Glutamatergic neuron (in vitro differentiated cells): ENCODE data around the gene KHDC1. TPM values are rescaled to one million over a fixed set of nuclear protein-coding genes. Genes with fewer than 3 reads are reported as not detected.
"Not testable (repeated sequence)": the region's sequence is repeated elsewhere in the genome, so short reads cannot be mapped to it uniquely, and the experiment has no call there.

Experiments
- DNase-seq: peaks from one replicate; pipeline ENCODE4 v3.0.0; 2022
- H3K27ac Mint-ChIP-seq: one replicate; pipeline ENCODE4 v1.8.0; 2020; ENCODE audit warnings: mild to moderate bottlenecking, mixed read lengths, inconsistent platforms; ENCODE audit not compliant: unreplicated experiment
- H3K27me3 Mint-ChIP-seq: one replicate; pipeline ENCODE4 v1.8.0; 2020; ENCODE audit warnings: mild to moderate bottlenecking, moderate library complexity, mixed read lengths, inconsistent platforms; ENCODE audit not compliant: unreplicated experiment
- H3K36me3 Mint-ChIP-seq: one replicate; pipeline ENCODE4 v1.8.0; 2020; ENCODE audit warnings: mild to moderate bottlenecking, mixed read lengths, inconsistent platforms; ENCODE audit not compliant: unreplicated experiment
- H3K4me1 Mint-ChIP-seq: one replicate; pipeline ENCODE4 v1.8.0; 2020; ENCODE audit warnings: mild to moderate bottlenecking, low read depth, mixed read lengths, inconsistent platforms; ENCODE audit not compliant: unreplicated experiment
- H3K4me3 Mint-ChIP-seq: one replicate; pipeline ENCODE4 v1.8.0; 2020; ENCODE audit warnings: mild to moderate bottlenecking, mixed read lengths, inconsistent platforms; ENCODE audit not compliant: unreplicated experiment
- H3K9me3 Mint-ChIP-seq: one replicate; pipeline ENCODE4 v1.8.0; 2020; ENCODE audit warnings: mild to moderate bottlenecking, moderate library complexity, mixed read lengths, inconsistent platforms; ENCODE audit not compliant: unreplicated experiment
- CTCF ChIP-seq: fragments of 200-600 bp; sonication (generic); IDR thresholded peaks from one replicate; pipeline ENCODE4 v1.5.0; 2021; ENCODE audit not compliant: partially characterized antibody, unreplicated experiment
- total RNA-seq: library from RNA; stranded (reverse); fragmentation: NEBNext Ultra II Directional; extraction: Animal tissue kit (Norgen Biotek cat#: 25700); gene quantifications from one replicate; pipeline ENCODE4 v1.2.1, GENCODE V29; 2021; ENCODE audit not compliant: unreplicated experiment

Gene KHDC1
- total RNA-seq, 1 donor from 2014 or later, result 5.8 TPM

GRCh38 chr6:73263570-73263909 lies 544 bp upstream of the KHDC1 start:
- H3K27me3 Mint-ChIP-seq, result no peaks in the 10 kb centered on the region
- TF ChIP-seq CTCF, result no peak
- no peaks in the 10 kb centered on the region for H3K9me3 Mint-ChIP-seq
- peak overlapping the region; percentile 85 for H3K4me3 Mint-ChIP-seq
- peaks cover 17% of the 10 kb centered on the region for H3K4me1 Mint-ChIP-seq
- no peaks in the 10 kb centered on the region for H3K36me3 Mint-ChIP-seq
- peak overlapping the region; percentile 78 for H3K27ac Mint-ChIP-seq
- DNase-seq, result no peak

- no peak for DNase-seq
- H3K27ac Mint-ChIP-seq, result no peak overlapping the region
- no peaks in the 10 kb centered on the region for H3K9me3 Mint-ChIP-seq
- H3K27me3 Mint-ChIP-seq, result no peaks in the 10 kb centered on the region
- H3K4me3 Mint-ChIP-seq, result no peak overlapping the region
- no peak for TF ChIP-seq CTCF
- H3K36me3 Mint-ChIP-seq, result no peaks in the 10 kb centered on the region
- peaks cover 7% of the 10 kb centered on the region for H3K4me1 Mint-ChIP-seq
Measured at GRCh38 chr6:73258721-73259120, 4.3 kb downstream of the KHDC1 start.

- not testable (repeated sequence) for H3K27me3 Mint-ChIP-seq, DNase-seq, H3K27ac Mint-ChIP-seq, H3K4me1 Mint-ChIP-seq, H3K4me3 Mint-ChIP-seq, H3K9me3 Mint-ChIP-seq, H3K36me3 Mint-ChIP-seq
Measured at GRCh38 chr6:73254323-73254722, 8.7 kb downstream of the KHDC1 start.

- Mint-ChIP-seq H3K4me3 (no peak overlapping the region), H3K9me3 (no peaks in the 10 kb centered on the region), H3K27ac (no peak overlapping the region), H3K36me3 (no peaks in the 10 kb centered on the region), H3K4me1 (no peaks in the 10 kb centered on the region), H3K27me3 (no peaks in the 10 kb centered on the region)
- no peak for TF ChIP-seq CTCF
- no peak for DNase-seq
Measured at GRCh38 chr6:73252703-73253102, 10.3 kb downstream of the KHDC1 start.

- TF ChIP-seq CTCF, result no peak
- no peak for DNase-seq
- H3K4me3 Mint-ChIP-seq, result no peak overlapping the region
- H3K36me3 Mint-ChIP-seq, result no peaks in the 10 kb centered on the region
- no peaks in the 10 kb centered on the region for H3K27me3 Mint-ChIP-seq
- H3K4me1 Mint-ChIP-seq, result no peaks in the 10 kb centered on the region
- H3K27ac Mint-ChIP-seq, result no peak overlapping the region
- H3K9me3 Mint-ChIP-seq, result no peaks in the 10 kb centered on the region
Measured at GRCh38 chr6:73250016-73250415, 13.0 kb downstream of the KHDC1 start.
